HEK293T (cell line): ENCODE measurements around the gene SPAG6.

Source experiments
- BHLHE40 ChIP-seq: fragments of 450-650 bp; IDR thresholded peaks from 2 replicates; pipeline ENCODE4 v1.6.1; 2016; ENCODE audit warnings: mild to moderate bottlenecking, moderate library complexity, borderline replicate concordance
- FOXA1 ChIP-seq: fragments of 450-650 bp; IDR thresholded peaks from 2 replicates; pipeline ENCODE4 v1.6.1; 2016; ENCODE audit warnings: mild to moderate bottlenecking
- FOXK2 ChIP-seq: fragments of 450-650 bp; IDR thresholded peaks from 2 replicates; pipeline ENCODE4 v1.6.1; 2016; ENCODE audit warnings: mild to moderate bottlenecking
- FOXM1 ChIP-seq: fragments of 450-650 bp; IDR thresholded peaks from 2 replicates; pipeline ENCODE4 v1.6.1; 2017; ENCODE audit warnings: mild to moderate bottlenecking, borderline replicate concordance
- HDGF ChIP-seq: fragments of 450-650 bp; IDR thresholded peaks from 2 replicates; pipeline ENCODE4 v1.6.1; 2017; ENCODE audit warnings: antibody characterized with exemption, borderline replicate concordance
- L3MBTL2 ChIP-seq: fragments of 450-650 bp; conservative IDR thresholded peaks from 2 replicates; pipeline ENCODE4 v1.6.1; 2016; ENCODE audit warnings: mild to moderate bottlenecking
- NFRKB ChIP-seq: fragments of 450-650 bp; IDR thresholded peaks from 2 replicates; pipeline ENCODE4 v1.6.1; 2016; ENCODE audit warnings: mild to moderate bottlenecking, moderate library complexity
- SP1 ChIP-seq: fragments of 450-650 bp; IDR thresholded peaks from 2 replicates; pipeline ENCODE4 v1.6.1; 2017
- SUZ12 ChIP-seq: fragments of 450-650 bp; IDR thresholded peaks from 2 replicates; pipeline ENCODE4 v1.6.1; 2016; ENCODE audit warnings: mild to moderate bottlenecking
- TARDBP ChIP-seq: fragments of 450-650 bp; IDR thresholded peaks from 2 replicates; pipeline ENCODE4 v1.6.1; 2016

DNA sequence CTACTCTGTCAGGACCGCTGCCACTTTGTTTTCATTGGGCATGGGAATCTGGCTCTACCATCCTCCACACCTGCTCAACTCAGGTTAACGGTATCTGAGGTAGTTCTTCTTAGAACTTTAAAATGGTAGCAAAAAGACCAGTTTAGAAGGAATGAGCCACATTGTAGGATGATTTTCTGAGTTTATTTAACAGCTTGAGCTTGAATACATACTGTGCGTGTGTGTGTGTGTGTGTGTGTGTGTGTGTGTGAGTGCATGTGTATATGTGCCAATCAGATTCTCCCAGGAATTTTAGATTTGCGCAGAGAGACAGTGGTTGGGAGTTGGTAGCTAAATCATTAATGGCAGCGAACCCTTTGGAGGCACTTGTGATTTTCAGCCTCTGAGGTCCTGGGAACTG, 81.4 kb downstream of the SPAG6 start:
- TF ChIP-seq BHLHE40: no peak
- TF ChIP-seq NFRKB: no peak
- TF ChIP-seq FOXA1: no peak
- no peak for TF ChIP-seq SP1
- TF ChIP-seq SUZ12: no peak
- TF ChIP-seq FOXK2: no peak
- TF ChIP-seq HDGF: no peak
- TF ChIP-seq TARDBP: no peak
- TF ChIP-seq FOXM1: no peak
- no peak for TF ChIP-seq L3MBTL2
